GM23338 (cell line): ENCODE measurements around the gene MYLK4.

ENCODE experiments used
- CTCF ChIP-seq, 2 experiments: fragments of 200-600 bp in 1 of 2; sonication (generic) in 1 of 2; conservative IDR thresholded peaks; 2 replicates each; pipeline versions ENCODE4 v1.5.1 to v1.6.1; 2016 to 2017; ENCODE audit warnings: antibody characterized with exemption in 2 of 2, low read depth in 2 of 2, mild to moderate bottlenecking in 2 of 2, moderate library complexity in 1 of 2
- EZH2 ChIP-seq: fragments of 200-600 bp; sonication (generic); IDR thresholded peaks from one replicate; pipeline ENCODE4 v1.8.0; 2017; ENCODE audit warnings: antibody characterized with exemption, mild to moderate bottlenecking, low read depth; ENCODE audit not compliant: unreplicated experiment
- EZH2phosphoT487 ChIP-seq: fragments of 200-600 bp; sonication (generic); IDR thresholded peaks from one replicate; pipeline ENCODE4 v1.8.1; 2018; ENCODE audit warnings: antibody characterized with exemption; ENCODE audit not compliant: unreplicated experiment
- JUNB ChIP-seq: IDR thresholded peaks from one replicate; pipeline ENCODE4 v1.6.1; 2016; ENCODE audit warnings: antibody characterized with exemption; ENCODE audit not compliant: unreplicated experiment
- POLR2AphosphoS5 ChIP-seq: IDR thresholded peaks from 2 replicates; pipeline ENCODE4 v1.6.1; 2016; ENCODE audit warnings: antibody characterized with exemption, low read depth
- REST ChIP-seq: IDR thresholded peaks from one replicate; pipeline ENCODE4 v1.6.1; 2018; ENCODE audit warnings: antibody characterized with exemption; ENCODE audit not compliant: unreplicated experiment
- ZNF114 ChIP-seq: fragments of 250-450 bp; sonication (Bioruptor Pico); IDR thresholded peaks from 2 replicates; pipeline ENCODE4 v1.5.0; 2020; ENCODE audit warnings: mild to moderate bottlenecking, moderate library complexity
- ZNF331 ChIP-seq: fragments of 250-450 bp; sonication (Bioruptor Pico); IDR thresholded peaks from 2 replicates; pipeline ENCODE4 v1.5.0; 2020; ENCODE audit warnings: low read depth, mild to moderate bottlenecking, moderate library complexity

- no peak for TF ChIP-seq CTCF (conservative IDR thresholded peaks at IDR 0.05; ENCODE audit: low read depth in 2 of 2)
- no peak for TF ChIP-seq EZH2
- no peak for TF ChIP-seq ZNF114
- no peak for TF ChIP-seq EZH2phosphoT487
- no peak for TF ChIP-seq POLR2AphosphoS5
- no peak for TF ChIP-seq REST
- TF ChIP-seq JUNB: no peak
- TF ChIP-seq ZNF331 (CRISPR knock-in tag): no peak
Measured at GRCh38 chr6:2718334-2719092, 32.2 kb downstream of the MYLK4 start.
